Thyroid gland (tissue), 4 donors: ENCODE measurements around the gene PPFIA3. TPM values are rescaled to one million over a fixed set of nuclear protein-coding genes. Genes with fewer than 3 reads are reported as not detected.

ENCODE experiments used
- DNase-seq, 2 donors: peaks; one replicate each; pipeline ENCODE4 v3.0.0-alpha.2; 2019
- H3K27ac ChIP-seq, 3 donors: fragments of 200-600 bp; sonication (generic); 1 replicate in 2 of 3; 2 replicates in 1 of 3; pipeline ENCODE4 v1.5.1; 2016 to 2019; ENCODE audit warnings: mild to moderate bottlenecking in 1 of 3, moderate library complexity in 1 of 3
- H3K27me3 ChIP-seq: fragments of 200-600 bp; sonication (generic); one replicate; pipeline ENCODE4 v1.5.1; 2019
- H3K36me3 ChIP-seq, 2 donors: fragments of 200-600 bp; sonication (generic); one replicate each; pipeline ENCODE4 v1.5.1; 2016 to 2019
- H3K4me1 ChIP-seq, 2 donors: fragments of 200-600 bp; sonication (generic); one replicate each; pipeline ENCODE4 v1.5.1; 2017 to 2019
- H3K4me3 ChIP-seq, 3 donors: fragments of 200-600 bp; sonication (generic); replicated peaks in 1 of 3; 1 replicate in 2 of 3; 2 replicates in 1 of 3; pipeline ENCODE4 v1.5.1; 2016; ENCODE audit warnings: mild to moderate bottlenecking in 1 of 3
- H3K9me3 ChIP-seq: fragments of 200-600 bp; sonication (generic); one replicate; pipeline ENCODE4 v1.5.1; 2017
- CTCF ChIP-seq, 6 experiments: fragments of 200-600 bp in 3 of 6; fragments of 450-650 bp in 3 of 6; sonication (generic) in 3 of 6; IDR thresholded peaks; one replicate each; pipeline ENCODE4 v1.5.1; 2016 to 2019; ENCODE audit warnings: antibody characterized with exemption in 6 of 6, mild to moderate bottlenecking in 2 of 6, inconsistent platforms in 1 of 6, moderate library complexity in 1 of 6
- POLR2A ChIP-seq, 2 donors: fragments of 450-650 bp; IDR thresholded peaks; one replicate each; pipeline ENCODE4 v1.6.1; 2017; ENCODE audit warnings: antibody characterized with exemption in 2 of 2, mild to moderate bottlenecking in 2 of 2, moderate library complexity in 1 of 2
- WGBS, 2 donors: methylation state at CpG; one replicate each; pipeline ENCODE4 v1.1.5; 2017; 5-methylcytosine and 5-hydroxymethylcytosine counted together
- intact Hi-C: fragments of 100-400 bp; cut with DNase I; formaldehyde crosslinking; loops from one replicate; pipeline ENCODE4 v1.15.1; 2023
- total RNA-seq, 4 donors: library from RNA; depleted of rRNA; stranded (reverse); fragments of >200 nt; gene quantifications; one replicate each; pipeline ENCODE4 v1.2.3, GENCODE V29; 2016

PPFIA3 gene
- total RNA-seq, 4 donors from 2014 or later: 4.6 to 7.4 (median 5.3) TPM

- Histone ChIP-seq H3K27me3 (no peaks in the 10 kb centered on the region), H3K9me3 (no peaks in the 10 kb centered on the region), H3K27ac (no peak overlapping the region), H3K4me1 (peaks cover 18 to 25% of the 10 kb centered on the region in 2 donors), H3K4me3 (no peak overlapping the region), H3K36me3 (no peaks in the 10 kb centered on the region)
- no peak for DNase-seq
- WGBS, 2 donors: 94 to 95% methylated on average over 10 of the region's 10 CpGs
- intact Hi-C loops: loop anchor here (5.0 kb wide), 2 partner anchors 36 to 44 kb away; partner anchors contain the start of genes C19orf73 and PPFIA3
- TF ChIP-seq POLR2A (IDR thresholded peaks at IDR 0.05) (no peak), CTCF (IDR thresholded peaks at IDR 0.05) (no peak)
Observed at GRCh38 chr19:49153167-49153809, 33.9 kb downstream of the PPFIA3 start.

- peaks cover 10 to 22% of the 10 kb centered on the region in 2 donors for H3K4me1 ChIP-seq
- H3K36me3 ChIP-seq: no peaks in the 10 kb centered on the region
- 89 to 92% methylated on average over 6 of the region's 6 CpGs for WGBS, 2 donors
- no peak overlapping the region for H3K4me3 ChIP-seq
- intact Hi-C loops: loop anchor here (5.0 kb wide), 2 partner anchors 37 to 43 kb away; partner anchors contain the start of genes C19orf73 and PPFIA3
- DNase-seq: no peak
- H3K27ac ChIP-seq: no peak overlapping the region
- TF ChIP-seq CTCF (IDR thresholded peaks at IDR 0.05): no peak
- H3K27me3 ChIP-seq: no peaks in the 10 kb centered on the region
- no peaks in the 10 kb centered on the region for H3K9me3 ChIP-seq
Observed at GRCh38 chr19:49154279-49154678, 34.9 kb downstream of the PPFIA3 start.

GRCh38 chr19:49155005-49155819 lies 35.9 kb downstream of the PPFIA3 start, which contains the start of gene HRC:
Gene HRC, minus strand, starts transcription at chr19:49155396. Its CDS starts 159 bp downstream, at chr19:49155237.
- TF ChIP-seq CTCF (IDR thresholded peaks at IDR 0.05): no peak
- no peak for TF ChIP-seq POLR2A (IDR thresholded peaks at IDR 0.05)
- H3K4me3 ChIP-seq: no peak within 1 kb of the TSS
- H3K36me3 ChIP-seq: no peaks in the 10 kb centered on the region
- H3K9me3 ChIP-seq: no peaks in the 10 kb centered on the region
- intact Hi-C loops: no loop called here
- H3K27ac ChIP-seq: peak within 1 kb of the TSS in 2 of 3 donors; percentile 24 to 28
- H3K4me1 ChIP-seq: peaks cover 4 to 22% of the 10 kb centered on the region in 2 donors
- 58 to 63% methylated on average over 17 to 19 of the region's 19 CpGs for WGBS, 2 donors
- no peak for DNase-seq
- no peaks in the 10 kb centered on the region for H3K27me3 ChIP-seq

DNA sequence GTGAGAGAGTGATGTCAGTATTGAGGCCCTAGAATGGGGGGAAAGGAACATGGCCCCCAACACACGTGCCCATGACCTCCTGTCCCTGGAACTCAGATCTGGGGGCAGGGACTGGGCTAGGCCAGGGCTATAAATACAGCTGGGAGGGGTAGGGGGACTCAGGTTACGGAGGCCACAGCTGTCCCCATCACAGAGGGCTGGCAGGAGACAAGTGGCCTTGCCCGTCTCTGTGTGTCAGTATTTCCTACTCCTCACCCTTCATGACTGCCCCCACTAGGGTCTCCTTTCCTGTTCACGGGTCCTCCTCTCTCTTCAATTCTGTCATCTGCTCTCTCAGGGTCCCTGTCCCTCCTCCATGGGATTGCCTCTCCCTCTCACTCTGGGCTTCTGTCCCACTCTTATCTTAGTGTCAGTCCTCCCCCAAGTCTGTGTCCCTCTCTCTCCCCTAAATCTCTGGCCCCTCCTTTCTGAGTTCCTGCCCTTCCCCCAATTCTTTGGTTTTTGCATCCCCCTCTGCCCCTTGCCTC lies 36.5 kb downstream of the PPFIA3 start:
- Histone ChIP-seq H3K36me3 (no peaks in the 10 kb centered on the region), H3K4me1 (peaks cover 4 to 20% of the 10 kb centered on the region in 2 donors), H3K27me3 (no peaks in the 10 kb centered on the region), H3K9me3 (no peaks in the 10 kb centered on the region), H3K27ac (peak overlapping the region in 2 of 3 donors; percentile 17 to 28), H3K4me3 (no peak overlapping the region)
- TF ChIP-seq POLR2A (IDR thresholded peaks at IDR 0.05): no peak
- no peak for TF ChIP-seq CTCF (IDR thresholded peaks at IDR 0.05)
- 64 to 77% methylated on average over 4 of the region's 4 CpGs for WGBS, 2 donors
- DNase-seq: no peak
- intact Hi-C loops: no loop called here
